GM13977 (cell line): ENCODE measurements around the gene YBX1.
"Not testable (repeated sequence)": the region's sequence is repeated elsewhere in the genome, so short reads cannot be mapped to it uniquely, and the experiment has no call there.

Source experiments
- DNase-seq: peaks from one replicate; pipeline ENCODE4 v3.0.0; 2012; ENCODE audit warnings: low spot score
- in situ Hi-C: fragments of 300-500 bp; cut with MboI; formaldehyde crosslinking; loops from one replicate; pipeline ENCODE4 v1.12.0; 2022; ENCODE audit warnings: low sequenced_read_pairs, low pct_unique_long_range_greater_than_20kb, mixed read lengths, inconsistent platforms; ENCODE audit not compliant: unreplicated experiment
- TF ChIP-seq, protein P1 (sequence below): IDR thresholded peaks from 2 replicates; pipeline ENCODE4 v1.5.1; 2012; ENCODE audit warnings: mild to moderate bottlenecking, control low read depth; ENCODE audit not compliant: insufficient read depth; ENCODE audit errors: extremely low read depth, missing control alignments

The YBX1 gene

GRCh38 chr1:42747125-42747524 lies 64.9 kb downstream of the YBX1 start:
- in situ Hi-C loops = loop anchor here (10.0 to 25.0 kb wide), 2 partner anchors 172 to 410 kb away; partner anchors contain the start of gene FOXJ3
- TF ChIP-seq, protein P1, sequence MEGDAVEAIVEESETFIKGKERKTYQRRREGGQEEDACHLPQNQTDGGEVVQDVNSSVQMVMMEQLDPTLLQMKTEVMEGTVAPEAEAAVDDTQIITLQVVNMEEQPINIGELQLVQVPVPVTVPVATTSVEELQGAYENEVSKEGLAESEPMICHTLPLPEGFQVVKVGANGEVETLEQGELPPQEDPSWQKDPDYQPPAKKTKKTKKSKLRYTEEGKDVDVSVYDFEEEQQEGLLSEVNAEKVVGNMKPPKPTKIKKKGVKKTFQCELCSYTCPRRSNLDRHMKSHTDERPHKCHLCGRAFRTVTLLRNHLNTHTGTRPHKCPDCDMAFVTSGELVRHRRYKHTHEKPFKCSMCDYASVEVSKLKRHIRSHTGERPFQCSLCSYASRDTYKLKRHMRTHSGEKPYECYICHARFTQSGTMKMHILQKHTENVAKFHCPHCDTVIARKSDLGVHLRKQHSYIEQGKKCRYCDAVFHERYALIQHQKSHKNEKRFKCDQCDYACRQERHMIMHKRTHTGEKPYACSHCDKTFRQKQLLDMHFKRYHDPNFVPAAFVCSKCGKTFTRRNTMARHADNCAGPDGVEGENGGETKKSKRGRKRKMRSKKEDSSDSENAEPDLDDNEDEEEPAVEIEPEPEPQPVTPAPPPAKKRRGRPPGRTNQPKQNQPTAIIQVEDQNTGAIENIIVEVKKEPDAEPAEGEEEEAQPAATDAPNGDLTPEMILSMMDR = peak; percentile 53
- peak; percentile 58 for DNase-seq

DNA sequence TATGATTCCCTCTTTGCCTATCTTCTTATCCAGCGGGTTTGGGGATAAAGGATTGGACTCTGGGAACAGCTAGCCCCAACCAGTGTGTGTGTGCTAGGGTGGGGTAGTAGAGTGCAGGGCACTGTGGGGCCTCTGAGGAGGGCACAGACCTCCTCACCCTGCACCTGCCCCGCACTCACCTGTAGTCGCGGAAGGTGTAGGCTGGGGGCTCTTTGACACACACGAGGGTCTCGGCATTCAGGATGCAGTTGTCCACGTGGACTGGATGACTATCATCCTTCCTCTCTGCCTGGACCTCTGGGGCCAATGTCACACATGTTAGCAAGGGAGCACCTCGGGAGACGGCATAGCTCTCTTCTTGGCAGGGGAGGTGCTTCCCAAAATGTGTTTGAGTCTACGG lies 65.8 kb downstream of the YBX1 start:
- TF ChIP-seq, protein P1 = no peak
- no peak for DNase-seq
- in situ Hi-C loops = loop anchor here (10.0 to 25.0 kb wide), 2 partner anchors 173 to 411 kb away; partner anchors contain the start of gene FOXJ3

DNA sequence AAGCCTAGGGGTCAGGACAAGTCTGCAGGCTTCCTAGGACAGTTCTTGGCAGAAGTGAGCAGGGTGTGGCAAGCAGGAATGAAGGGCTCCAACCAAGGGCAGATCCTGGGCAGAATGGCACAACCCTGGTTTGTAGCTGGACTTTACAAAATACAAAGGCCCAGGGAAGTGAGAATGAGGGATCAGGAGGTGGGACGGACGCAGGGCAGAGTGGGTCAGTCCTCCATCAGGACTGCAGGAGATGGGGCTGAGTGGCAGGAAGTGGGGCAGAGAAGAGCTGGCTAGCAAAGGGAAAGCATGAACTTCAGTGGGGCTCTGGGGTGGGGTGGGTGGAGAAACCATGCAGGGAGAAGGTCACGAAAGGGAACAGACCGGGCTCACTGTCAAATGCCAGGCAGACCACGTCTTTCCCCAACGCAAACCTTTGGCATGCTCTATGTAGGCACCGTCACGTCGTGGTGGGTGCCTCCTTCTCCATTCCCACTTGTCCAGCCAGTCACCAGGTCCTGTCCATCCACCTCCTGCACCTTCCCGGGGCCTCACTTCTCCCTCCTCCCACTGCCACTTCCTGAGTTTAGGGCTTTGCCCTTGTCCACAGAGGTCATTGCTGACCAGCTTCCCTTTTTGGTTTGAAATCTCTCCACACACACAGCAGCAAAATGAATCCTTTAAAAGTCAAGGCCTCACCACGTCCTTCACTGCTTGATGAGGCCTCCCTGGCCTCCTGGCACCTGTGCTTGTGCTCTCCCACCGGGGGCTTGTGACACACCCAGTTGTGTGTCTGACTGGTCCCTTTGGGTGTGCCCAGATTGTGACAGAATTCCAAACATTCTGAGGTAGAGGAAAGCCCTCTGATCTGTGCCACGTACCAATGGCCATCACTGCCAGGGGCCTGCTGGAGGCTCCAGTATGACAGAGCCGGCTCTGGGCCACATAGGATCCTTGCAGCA lies 66.5 kb downstream of the YBX1 start:
- in situ Hi-C loops = loop anchor here (10.0 to 25.0 kb wide), 2 partner anchors 174 to 411 kb away; partner anchors contain the start of gene FOXJ3
- DNase-seq = no peak
- TF ChIP-seq, protein P1 = no peak

GRCh38 chr1:42750041-42750440 lies 67.8 kb downstream of the YBX1 start:
- TF ChIP-seq, protein P1 = no peak
- no peak for DNase-seq
- in situ Hi-C loops = loop anchor here (25.0 kb wide), 1 partner anchor 312 kb away; no protein-coding TSS in a partner anchor

DNA sequence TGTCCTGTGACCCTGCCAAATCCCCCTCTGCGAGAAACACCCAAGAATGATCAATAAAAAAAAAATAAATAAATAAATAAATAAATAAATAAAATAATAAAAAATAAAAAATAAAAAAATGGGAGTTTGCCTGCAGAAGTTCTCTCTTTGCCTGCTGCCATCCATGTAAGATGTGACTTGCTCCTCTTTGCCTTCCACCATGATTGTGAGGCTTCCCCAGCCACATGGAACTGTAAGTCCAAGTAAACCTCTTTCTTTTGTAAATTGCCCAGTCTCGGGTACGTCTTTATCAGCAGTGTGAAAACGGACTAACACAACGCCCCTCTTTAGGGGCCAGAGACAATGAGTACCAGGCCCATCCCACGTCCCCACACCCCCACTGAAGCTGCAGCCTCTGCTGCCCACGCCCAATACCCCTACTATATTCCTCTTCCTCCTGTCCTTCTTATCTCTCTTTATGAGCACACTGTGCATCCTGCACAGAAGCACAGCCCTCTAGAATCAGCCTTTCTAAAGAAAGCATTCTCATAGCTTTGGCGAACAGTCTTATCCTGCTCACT lies 69.4 kb downstream of the YBX1 start:
- in situ Hi-C loops = loop anchor here (25.0 kb wide), 1 partner anchor 311 kb away; no protein-coding TSS in a partner anchor
- DNase-seq = not testable (repeated sequence)

DNA sequence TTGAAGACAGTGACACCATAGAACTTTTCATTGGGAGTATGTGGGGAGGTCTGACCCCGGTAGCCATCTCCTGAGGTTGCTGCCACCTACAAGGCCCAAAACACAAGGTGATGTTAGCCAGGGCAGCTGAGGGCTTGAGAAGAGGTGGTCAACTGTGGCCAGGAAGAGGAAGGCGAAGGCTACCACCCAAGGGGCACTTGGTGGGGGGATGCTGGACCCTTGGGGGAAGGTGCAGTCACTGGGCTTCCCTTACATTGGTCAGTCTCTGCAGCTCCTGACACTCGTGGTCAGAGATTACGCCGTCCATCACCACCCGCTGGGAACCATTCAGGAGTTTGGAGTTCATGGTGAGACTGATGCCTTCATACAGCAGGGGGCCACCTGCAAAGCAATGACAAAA lies 70.1 kb downstream of the YBX1 start:
- TF ChIP-seq, protein P1 = no peak
- no peak for DNase-seq
- in situ Hi-C loops = loop anchor here (25.0 kb wide), 1 partner anchor 310 kb away; no protein-coding TSS in a partner anchor

- in situ Hi-C loops = loop anchor here (25.0 kb wide), 1 partner anchor 309 kb away; no protein-coding TSS in a partner anchor
- TF ChIP-seq, protein P1 = no peak
- no peak for DNase-seq
Measured at GRCh38 chr1:42753070-42753469, 70.9 kb downstream of the YBX1 start.
